COLO829 (cell line): ENCODE data around the gene ATRN.

Experiments
- DNase-seq: peaks from one replicate; pipeline ENCODE4 v3.0.0; 2012; ENCODE audit warnings: low spot score

The ATRN gene

GRCh38 chr20:3658716-3659491 is 188.1 kb downstream of the ATRN start:
- DNase-seq = no peak

- DNase-seq = no peak
Measured at GRCh38 chr20:3659492-3660261, 188.9 kb downstream of the ATRN start.

GRCh38 chr20:3660262-3661059 is 189.6 kb downstream of the ATRN start:
- DNase-seq = no peak

- no peak for DNase-seq
Measured at GRCh38 chr20:3661060-3661813, 190.4 kb downstream of the ATRN start.

- DNase-seq = no peak
Measured at GRCh38 chr20:3661814-3662665, 191.2 kb downstream of the ATRN start.

- DNase-seq = no peak
Measured at GRCh38 chr20:3663031-3663701, 192.3 kb downstream of the ATRN start, which contains the start of gene GFRA4. Gene GFRA4 (minus strand): TSS chr20:3663399. CDS start chr20:3663399, 0 bp downstream.

GRCh38 chr20:3663858-3664257 is 193.0 kb downstream of the ATRN start:
- DNase-seq = no peak

- no peak for DNase-seq
Measured at GRCh38 chr20:3667434-3668037, 196.7 kb downstream of the ATRN start.

- DNase-seq = no peak
Measured at GRCh38 chr20:3669710-3670367, 199.0 kb downstream of the ATRN start.

GRCh38 chr20:3670511-3670910 is 199.7 kb downstream of the ATRN start:
- no peak for DNase-seq

- no peak for DNase-seq
Measured at GRCh38 chr20:3670945-3671344, 200.1 kb downstream of the ATRN start.

- DNase-seq = no peak
Measured at GRCh38 chr20:3671986-3672546, 201.2 kb downstream of the ATRN start.

GRCh38 chr20:3672547-3673171 is 201.8 kb downstream of the ATRN start:
- no peak for DNase-seq

- DNase-seq = no peak
Measured at GRCh38 chr20:3673221-3674070, 202.6 kb downstream of the ATRN start.

- no peak for DNase-seq
Measured at GRCh38 chr20:3674447-3674846, 203.6 kb downstream of the ATRN start.

GRCh38 chr20:3674995-3675900 is 204.4 kb downstream of the ATRN start:
- peak; percentile 28 for DNase-seq
